ENCODE data around the gene PLP2. TPM values are rescaled to one million over a fixed set of nuclear protein-coding genes. Genes with fewer than 3 reads are reported as not detected.

Gene PLP2
- total and polyA plus RNA-seq, 2 of the 4 experiments (the other 2 are of a cell fraction): 22.6 to 156 TPM

DNA sequence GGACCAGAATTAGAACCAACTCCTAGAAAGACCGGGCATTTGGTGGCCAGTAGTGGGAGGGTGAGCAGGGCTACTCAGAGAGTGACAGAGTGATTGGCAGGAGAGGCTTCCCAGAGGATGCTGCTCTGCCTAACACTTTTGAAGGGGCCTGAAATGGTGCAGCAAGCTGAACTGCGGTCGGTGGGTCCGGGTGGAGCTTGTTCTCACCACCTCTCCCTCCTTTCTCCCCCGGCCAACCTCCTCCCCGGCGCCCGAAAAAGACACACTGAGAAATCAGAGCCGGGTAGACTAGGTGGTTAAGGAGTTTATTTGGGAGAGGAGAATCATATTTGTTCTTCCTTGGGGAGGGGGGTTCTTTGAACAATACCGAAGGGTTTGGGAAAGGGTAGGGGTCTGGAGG is 15.8 kb downstream of the PLP2 start:
- dilution Hi-C loops (cut with HindIII; ENCODE audit: low sequenced_read_pairs, unreplicated experiment) (no loop called here), intact Hi-C loops (cut with micrococcal nuclease) (no loop called here), in situ Hi-C loops (cut with MboI; ENCODE audit: low sequenced_read_pairs) (no loop called here)
- Histone ChIP-seq H3K9me1 (ENCODE audit: insufficient read depth, low read length) (peaks cover 3% of the 10 kb centered on the region; the same call in 1 of the 2 replicates), H3K79me1 (ENCODE audit: low read depth in 1 of 2, low read length in 2 of 2) (peaks cover 5 to 22% of the 10 kb centered on the region in 2 experiments; a peak in 2 of 4 replicates), H3K23ac (ENCODE audit: low read depth, low read length) (no peak overlapping the region), H3K4ac (ENCODE audit: low read depth, low read length) (no peak overlapping the region), H4K8ac (ENCODE audit: low read depth in 2 of 2, low read length in 2 of 2) (no peak overlapping the region), H4K20me1 (ENCODE audit: insufficient read depth, low read length) (no peaks in the 10 kb centered on the region), H3K27ac (ENCODE audit: insufficient read depth, low read length) (no peak overlapping the region), H3K14ac (replicated peaks; ENCODE audit: low read depth, low read length) (no peak overlapping the region), H2AK9ac (replicated peaks; ENCODE audit: low read depth, low read length, poor library complexity) (no peak overlapping the region), H4K91ac (ENCODE audit: insufficient read depth, low read depth, low read length) (no peak overlapping the region), H3K36me3 (ENCODE audit: control insufficient read depth, insufficient read depth, low read length) (peaks cover 2% of the 10 kb centered on the region; the same call in 1 of the 2 replicates), H2BK20ac (ENCODE audit: low read depth, low read length) (no peak overlapping the region), H2BK5ac (ENCODE audit: low read depth, low read length, poor library complexity, severe bottlenecking) (no peak overlapping the region), H3K4me3 (ENCODE audit: insufficient read depth, low read depth, low read length) (no peak overlapping the region), H3K56ac (ENCODE audit: extremely low read depth, insufficient read depth, low read length) (no peak overlapping the region), H2BK15ac (ENCODE audit: low read depth, low read length) (no peak overlapping the region), H3K4me1 (ENCODE audit: control insufficient read depth, insufficient read depth, low read length) (peaks cover 3% of the 10 kb centered on the region), H3K9me3 (ENCODE audit: control insufficient read depth, insufficient read depth, low read length) (no peaks in the 10 kb centered on the region), H2BK120ac (ENCODE audit: low read depth, low read length) (no peak overlapping the region), H2AFZ (replicated peaks; ENCODE audit: low read length, poor library complexity) (no peak overlapping the region), H2AK5ac (ENCODE audit: low read depth, low read length) (no peak overlapping the region), H3K4me2 (ENCODE audit: low read depth, low read length) (no peak overlapping the region), H3K18ac (ENCODE audit: low read depth, low read length) (no peak overlapping the region), H3K9ac (ENCODE audit: low read depth, low read length) (no peak overlapping the region), H4K5ac (ENCODE audit: low read depth, low read length) (no peak overlapping the region), H3K27me3 (ENCODE audit: control insufficient read depth, insufficient read depth, low read length) (no peaks in the 10 kb centered on the region)
- TF ChIP-seq ELK1 (IDR thresholded peaks at IDR 0.05; ENCODE audit: borderline replicate concordance, low read depth, low read length) (no peak), RFX5 (IDR thresholded peaks at IDR 0.05; ENCODE audit: low read depth, low read length) (no peak), MXI1 (IDR thresholded peaks at IDR 0.05; ENCODE audit: borderline replicate concordance, low read depth, low read length) (no peak), CEBPB (IDR thresholded peaks at IDR 0.05; ENCODE audit: low read depth, low read length) (no peak), BHLHE40 (IDR thresholded peaks at IDR 0.05; ENCODE audit: low read depth, low read length) (no peak), MAFK (IDR thresholded peaks at IDR 0.05; ENCODE audit: low read depth, low read length) (no peak), CHD1 (IDR thresholded peaks at IDR 0.05; ENCODE audit: low read depth, low read length) (no peak), NFE2L2 (IDR thresholded peaks at IDR 0.05; ENCODE audit: low read depth, low read length) (no peak), USF2 (IDR thresholded peaks at IDR 0.05; ENCODE audit: low read depth, low read length) (no peak), RAD21 (IDR thresholded peaks at IDR 0.05; ENCODE audit: low read length) (no peak), SMC3 (IDR thresholded peaks at IDR 0.05; ENCODE audit: low read depth, low read length) (no peak), POLR2A (IDR thresholded peaks at IDR 0.05; ENCODE audit: low read depth, low read length) (no peak), RCOR1 (IDR thresholded peaks at IDR 0.05; ENCODE audit: insufficient replicate concordance, low read length) (no peak), MAZ (IDR thresholded peaks at IDR 0.05; ENCODE audit: borderline replicate concordance, low read depth, low read length) (no peak), FOS (IDR thresholded peaks at IDR 0.05; ENCODE audit: low read depth, low read length) (no peak)
- TF ChIP-seq, protein P1, sequence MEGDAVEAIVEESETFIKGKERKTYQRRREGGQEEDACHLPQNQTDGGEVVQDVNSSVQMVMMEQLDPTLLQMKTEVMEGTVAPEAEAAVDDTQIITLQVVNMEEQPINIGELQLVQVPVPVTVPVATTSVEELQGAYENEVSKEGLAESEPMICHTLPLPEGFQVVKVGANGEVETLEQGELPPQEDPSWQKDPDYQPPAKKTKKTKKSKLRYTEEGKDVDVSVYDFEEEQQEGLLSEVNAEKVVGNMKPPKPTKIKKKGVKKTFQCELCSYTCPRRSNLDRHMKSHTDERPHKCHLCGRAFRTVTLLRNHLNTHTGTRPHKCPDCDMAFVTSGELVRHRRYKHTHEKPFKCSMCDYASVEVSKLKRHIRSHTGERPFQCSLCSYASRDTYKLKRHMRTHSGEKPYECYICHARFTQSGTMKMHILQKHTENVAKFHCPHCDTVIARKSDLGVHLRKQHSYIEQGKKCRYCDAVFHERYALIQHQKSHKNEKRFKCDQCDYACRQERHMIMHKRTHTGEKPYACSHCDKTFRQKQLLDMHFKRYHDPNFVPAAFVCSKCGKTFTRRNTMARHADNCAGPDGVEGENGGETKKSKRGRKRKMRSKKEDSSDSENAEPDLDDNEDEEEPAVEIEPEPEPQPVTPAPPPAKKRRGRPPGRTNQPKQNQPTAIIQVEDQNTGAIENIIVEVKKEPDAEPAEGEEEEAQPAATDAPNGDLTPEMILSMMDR (conservative IDR thresholded peaks at IDR 0.05; ENCODE audit: low read depth, low read length): no peak
- BruUV-seq (replicated peaks): no TSS peak
- CTCF ChIA-PET: no interaction called here
- no CpG with 5 or more reads among the region's 10 CpGs for WGBS, 2 experiments (ENCODE audit: extremely low coverage in 2 of 2, insufficient read length in 1 of 2)
- no peak for DNase-seq
- POLR2A ChIA-PET (ENCODE audit: unreplicated experiment): no interaction called here
- ATAC-seq (ENCODE audit: low read depth): no peak

Measured in IMR-90 (cell line).